ENCODE data around the gene CARHSP1. TPM values are rescaled to one million over a fixed set of nuclear protein-coding genes. Genes with fewer than 3 reads are reported as not detected.

CARHSP1 gene
- total and polyA plus RNA-seq, 2 of the 4 experiments (the other 2 are of a cell fraction) = 121 to 138 TPM

DNA sequence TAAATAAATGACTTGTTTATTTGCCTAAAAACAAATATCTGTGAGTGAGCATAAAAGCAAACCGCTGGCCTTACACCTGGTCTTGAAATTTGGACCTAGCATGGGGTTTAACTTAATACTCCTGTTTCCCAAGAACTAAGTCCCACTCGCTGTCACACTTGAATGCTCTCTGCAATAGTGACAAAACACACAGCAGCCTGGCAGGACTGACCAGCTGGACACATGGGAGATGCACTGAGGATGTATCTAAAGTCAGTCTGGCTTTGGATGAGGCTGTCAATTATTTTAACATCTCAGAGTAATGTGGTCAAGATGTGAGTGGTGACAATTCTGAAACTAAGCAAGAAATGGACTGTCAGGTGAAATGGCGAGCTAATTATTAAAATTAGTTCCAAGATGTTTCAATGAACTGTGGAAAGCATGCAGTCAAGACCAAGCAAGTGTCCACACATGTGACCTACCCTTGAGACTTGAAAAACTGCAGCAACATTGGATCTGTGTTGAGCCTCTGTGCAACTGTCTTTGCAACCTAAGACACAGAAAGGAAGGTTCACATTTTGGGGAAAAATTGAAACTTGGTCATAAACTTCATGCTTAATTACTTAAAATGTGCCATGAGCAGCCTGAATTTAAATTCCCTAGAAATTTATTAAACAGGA lies 30.0 kb upstream of the CARHSP1 start:
- H3K4me3 ChIP-seq (ENCODE audit: insufficient read depth, low read depth, low read length) = no peak overlapping the region
- WGBS, 2 experiments (ENCODE audit: extremely low coverage in 2 of 2, insufficient read length in 1 of 2) = 100% methylated on average over 1 of the region's 3 CpGs; no CpG with 5 or more reads in 1 of the 2 experiments
- H3K4ac ChIP-seq (ENCODE audit: low read depth, low read length) = no peak overlapping the region
- H3K14ac ChIP-seq (replicated peaks; ENCODE audit: low read depth, low read length) = no peak overlapping the region
- ATAC-seq (ENCODE audit: low read depth) = no peak
- H3K27ac ChIP-seq (ENCODE audit: insufficient read depth, low read length) = no peak overlapping the region
- H2BK20ac ChIP-seq (ENCODE audit: low read depth, low read length) = no peak overlapping the region
- H2BK120ac ChIP-seq (ENCODE audit: low read depth, low read length) = no peak overlapping the region
- H3K56ac ChIP-seq (ENCODE audit: extremely low read depth, insufficient read depth, low read length) = no peak overlapping the region
- intact Hi-C loops (cut with micrococcal nuclease) = no loop called here
- no peak overlapping the region for H4K91ac ChIP-seq (ENCODE audit: insufficient read depth, low read depth, low read length)
- ChIA-PET CTCF (interaction anchor here (0.7 to 1.0 kb wide), 2 partner anchors 110 to 1564 kb away, joined by 3 read pairs; no protein-coding TSS in a partner anchor), POLR2A (ENCODE audit: unreplicated experiment) (no interaction called here)
- peaks cover 25 to 37% of the 10 kb centered on the region in 2 experiments for H3K79me1 ChIP-seq (ENCODE audit: low read depth in 1 of 2, low read length in 2 of 2)
- H2BK5ac ChIP-seq (ENCODE audit: low read depth, low read length, poor library complexity, severe bottlenecking) = no peak overlapping the region
- H3K9ac ChIP-seq (ENCODE audit: low read depth, low read length) = no peak overlapping the region
- no peak overlapping the region for H2AK5ac ChIP-seq (ENCODE audit: low read depth, low read length)
- BruUV-seq (replicated peaks) = no TSS peak
- no peak overlapping the region for H2AFZ ChIP-seq (replicated peaks; ENCODE audit: low read length, poor library complexity)
- no peaks in the 10 kb centered on the region for H3K9me1 ChIP-seq (ENCODE audit: insufficient read depth, low read length)
- H3K18ac ChIP-seq (ENCODE audit: low read depth, low read length) = no peak overlapping the region
- H3K27me3 ChIP-seq (ENCODE audit: control insufficient read depth, insufficient read depth, low read length) = no peaks in the 10 kb centered on the region
- no peaks in the 10 kb centered on the region for H3K9me3 ChIP-seq (ENCODE audit: control insufficient read depth, insufficient read depth, low read length)
- peaks cover 3% of the 10 kb centered on the region; the same call in 1 of the 2 replicates for H4K20me1 ChIP-seq (ENCODE audit: insufficient read depth, low read length)
- H4K8ac ChIP-seq (ENCODE audit: low read depth in 2 of 2, low read length in 2 of 2) = no peak overlapping the region
- H2BK15ac ChIP-seq (ENCODE audit: low read depth, low read length) = no peak overlapping the region
- DNase-seq = no peak
- no peak overlapping the region for H3K4me2 ChIP-seq (ENCODE audit: low read depth, low read length)
- no peaks in the 10 kb centered on the region for H3K4me1 ChIP-seq (ENCODE audit: control insufficient read depth, insufficient read depth, low read length)
- in situ Hi-C loops (cut with MboI; ENCODE audit: low sequenced_read_pairs) = no loop called here
- H3K36me3 ChIP-seq (ENCODE audit: control insufficient read depth, insufficient read depth, low read length) = peaks cover 64% of the 10 kb centered on the region
- no peak overlapping the region for H2AK9ac ChIP-seq (replicated peaks; ENCODE audit: low read depth, low read length, poor library complexity)
- no peak overlapping the region for H4K5ac ChIP-seq (ENCODE audit: low read depth, low read length)
- H3K23ac ChIP-seq (ENCODE audit: low read depth, low read length) = no peak overlapping the region
- TF ChIP-seq MXI1 (IDR thresholded peaks at IDR 0.05; ENCODE audit: borderline replicate concordance, low read depth, low read length) (no peak), FOS (IDR thresholded peaks at IDR 0.05; ENCODE audit: low read depth, low read length) (no peak), CHD1 (IDR thresholded peaks at IDR 0.05; ENCODE audit: low read depth, low read length) (no peak), MAZ (IDR thresholded peaks at IDR 0.05; ENCODE audit: borderline replicate concordance, low read depth, low read length) (no peak), MAFK (IDR thresholded peaks at IDR 0.05; ENCODE audit: low read depth, low read length) (no peak), CEBPB (IDR thresholded peaks at IDR 0.05; ENCODE audit: low read depth, low read length) (no peak), SMC3 (IDR thresholded peaks at IDR 0.05; ENCODE audit: low read depth, low read length) (no peak), NFE2L2 (IDR thresholded peaks at IDR 0.05; ENCODE audit: low read depth, low read length) (no peak), RCOR1 (IDR thresholded peaks at IDR 0.05; ENCODE audit: insufficient replicate concordance, low read length) (no peak), POLR2A (IDR thresholded peaks at IDR 0.05; ENCODE audit: low read depth, low read length) (no peak), RAD21 (IDR thresholded peaks at IDR 0.05; ENCODE audit: low read length) (no peak), BHLHE40 (IDR thresholded peaks at IDR 0.05; ENCODE audit: low read depth, low read length) (no peak)
- TF ChIP-seq, protein P1, sequence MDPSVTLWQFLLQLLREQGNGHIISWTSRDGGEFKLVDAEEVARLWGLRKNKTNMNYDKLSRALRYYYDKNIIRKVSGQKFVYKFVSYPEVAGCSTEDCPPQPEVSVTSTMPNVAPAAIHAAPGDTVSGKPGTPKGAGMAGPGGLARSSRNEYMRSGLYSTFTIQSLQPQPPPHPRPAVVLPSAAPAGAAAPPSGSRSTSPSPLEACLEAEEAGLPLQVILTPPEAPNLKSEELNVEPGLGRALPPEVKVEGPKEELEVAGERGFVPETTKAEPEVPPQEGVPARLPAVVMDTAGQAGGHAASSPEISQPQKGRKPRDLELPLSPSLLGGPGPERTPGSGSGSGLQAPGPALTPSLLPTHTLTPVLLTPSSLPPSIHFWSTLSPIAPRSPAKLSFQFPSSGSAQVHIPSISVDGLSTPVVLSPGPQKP (IDR thresholded peaks at IDR 0.05; ENCODE audit: borderline replicate concordance, low read depth, low read length) = no peak
- TF ChIP-seq, protein P2, sequence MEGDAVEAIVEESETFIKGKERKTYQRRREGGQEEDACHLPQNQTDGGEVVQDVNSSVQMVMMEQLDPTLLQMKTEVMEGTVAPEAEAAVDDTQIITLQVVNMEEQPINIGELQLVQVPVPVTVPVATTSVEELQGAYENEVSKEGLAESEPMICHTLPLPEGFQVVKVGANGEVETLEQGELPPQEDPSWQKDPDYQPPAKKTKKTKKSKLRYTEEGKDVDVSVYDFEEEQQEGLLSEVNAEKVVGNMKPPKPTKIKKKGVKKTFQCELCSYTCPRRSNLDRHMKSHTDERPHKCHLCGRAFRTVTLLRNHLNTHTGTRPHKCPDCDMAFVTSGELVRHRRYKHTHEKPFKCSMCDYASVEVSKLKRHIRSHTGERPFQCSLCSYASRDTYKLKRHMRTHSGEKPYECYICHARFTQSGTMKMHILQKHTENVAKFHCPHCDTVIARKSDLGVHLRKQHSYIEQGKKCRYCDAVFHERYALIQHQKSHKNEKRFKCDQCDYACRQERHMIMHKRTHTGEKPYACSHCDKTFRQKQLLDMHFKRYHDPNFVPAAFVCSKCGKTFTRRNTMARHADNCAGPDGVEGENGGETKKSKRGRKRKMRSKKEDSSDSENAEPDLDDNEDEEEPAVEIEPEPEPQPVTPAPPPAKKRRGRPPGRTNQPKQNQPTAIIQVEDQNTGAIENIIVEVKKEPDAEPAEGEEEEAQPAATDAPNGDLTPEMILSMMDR (conservative IDR thresholded peaks at IDR 0.05; ENCODE audit: low read depth, low read length) = no peak
- dilution Hi-C loops (cut with HindIII; ENCODE audit: low sequenced_read_pairs, unreplicated experiment) = no loop called here
